Sciatic nerve (tissue), 2 donors: ENCODE measurements around the gene FAIM. TPM values are rescaled to one million over a fixed set of nuclear protein-coding genes. Genes with fewer than 3 reads are reported as not detected.
"Not testable (repeated sequence)": the region's sequence is repeated elsewhere in the genome, so short reads cannot be mapped to it uniquely, and the experiment has no call there.

Source experiments
- ATAC-seq: fragments of 200-7000 bp; cut with Tn5 transposase; one replicate; pipeline ENCODE4 v1.9.1; 2020; ENCODE audit warnings: mild to moderate bottlenecking, moderate library complexity
- DNase-seq: peaks from one replicate; pipeline ENCODE4 v3.0.0-alpha.2; 2020; ENCODE audit warnings: low spot score
- intact Hi-C: fragments of 100-400 bp; cut with DNase I; formaldehyde crosslinking; loops from one replicate; pipeline ENCODE4 v1.14.2; 2022
- total RNA-seq: library from RNA; stranded (reverse); fragmentation: NEBNext Ultra II Directional; extraction: Animal tissue kit (Norgen Biotek cat#: 25700); gene quantifications from one replicate; pipeline ENCODE4 v1.2.1, GENCODE V29; 2021
- donor health status: DM: no; HTN: no; CAD: no.
- donor health status: DM: no; HTN: no; CAD: no.

FAIM gene
- 10.4 TPM for total RNA-seq

- peak; percentile 83 for ATAC-seq
- intact Hi-C loops, result no loop called here
- DNase-seq, result peak; percentile 81
Measured at GRCh38 chr3:138608322-138609135, at the start of gene FAIM. FAIM (plus strand) TSS chr3:138608771; CDS start chr3:138619727, 10,956 bp downstream.

GRCh38 chr3:138559134-138559533 is 49.4 kb upstream of the FAIM start:
- DNase-seq (no peak), ATAC-seq (no peak)
- intact Hi-C loops, result no loop called here

GRCh38 chr3:138560501-138560900 is 48.1 kb upstream of the FAIM start:
- intact Hi-C loops, result no loop called here
- DNase-seq, result no peak
- no peak for ATAC-seq

GRCh38 chr3:138562902-138563301 is 45.7 kb upstream of the FAIM start:
- intact Hi-C loops, ATAC-seq: not testable (repeated sequence)

GRCh38 chr3:138566293-138566692 is 42.3 kb upstream of the FAIM start:
- ATAC-seq, DNase-seq, intact Hi-C loops: not testable (repeated sequence)

More at GRCh38 chr3:138562902-138563301, 45.7 kb upstream of the FAIM start:
- DNase-seq, result not testable (repeated sequence)

- DNase-seq (no peak), ATAC-seq (no peak)
- intact Hi-C loops, result no loop called here
Measured at GRCh38 chr3:138567403-138567802, 41.2 kb upstream of the FAIM start.

- ATAC-seq (no peak), DNase-seq (no peak)
- intact Hi-C loops, result no loop called here
Measured at GRCh38 chr3:138569090-138569489, 39.5 kb upstream of the FAIM start.

- DNase-seq, intact Hi-C loops, ATAC-seq: not testable (repeated sequence)
Measured at GRCh38 chr3:138569624-138570023, 38.9 kb upstream of the FAIM start.

GRCh38 chr3:138573138-138573537 is 35.4 kb upstream of the FAIM start:
- no peak for DNase-seq
- intact Hi-C loops, result no loop called here
- ATAC-seq, result no peak

- intact Hi-C loops, result no loop called here
- ATAC-seq, result no peak
- no peak for DNase-seq
Measured at GRCh38 chr3:138578141-138578540, 30.4 kb upstream of the FAIM start.

- no peak for DNase-seq
- intact Hi-C loops, result no loop called here
- ATAC-seq, result no peak
Measured at GRCh38 chr3:138578961-138579574, 29.5 kb upstream of the FAIM start.

GRCh38 chr3:138587374-138587773 is 21.2 kb upstream of the FAIM start:
- ATAC-seq (no peak), DNase-seq (no peak)
- intact Hi-C loops, result no loop called here

- intact Hi-C loops, result no loop called here
- no peak for ATAC-seq
- no peak for DNase-seq
Measured at GRCh38 chr3:138588445-138588844, 20.1 kb upstream of the FAIM start.

GRCh38 chr3:138591392-138591791 is 17.2 kb upstream of the FAIM start:
- no peak for ATAC-seq
- no peak for DNase-seq
- intact Hi-C loops, result loop anchor here (5.0 kb wide), 1 partner anchor 326 kb away; no protein-coding TSS in a partner anchor

- ATAC-seq, result no peak
- intact Hi-C loops, result loop anchor here (5.0 kb wide), 1 partner anchor 324 kb away; no protein-coding TSS in a partner anchor
- no peak for DNase-seq
Measured at GRCh38 chr3:138593488-138594149, 15.0 kb upstream of the FAIM start.

- DNase-seq (peak; percentile 95), ATAC-seq (peak; percentile 99)
- intact Hi-C loops, result loop anchor here (5.0 kb wide), 1 partner anchor 323 kb away; no protein-coding TSS in a partner anchor
Measured at GRCh38 chr3:138594150-138594934, 14.2 kb upstream of the FAIM start, which contains the start of gene CEP70. CEP70 (minus strand) TSS chr3:138594260; CDS start chr3:138572927, 21,333 bp downstream.

- intact Hi-C loops, result loop anchor here (5.0 kb wide), 1 partner anchor 322 kb away; no protein-coding TSS in a partner anchor
- no peak for DNase-seq
- ATAC-seq, result no peak
Measured at GRCh38 chr3:138594935-138595610, 13.5 kb upstream of the FAIM start.
